Caco-2 (cell line): ENCODE results near the gene TMF1. TPM values are rescaled to one million over a fixed set of nuclear protein-coding genes. Genes with fewer than 3 reads are reported as not detected.

Source experiments
- BruUV-seq: library from RNA; stranded (reverse); fragments of 400-500 nt; replicated peaks from 2 replicates; lab custom pipeline; 2021; lab: Mats Ljungman, UMichigan
- CTCF ChIA-PET: fragments of 300-600 bp; sonication (Branson Sonifier 250); formaldehyde crosslinking; loops from one replicate; lab custom pipeline; 2022; ENCODE audit warnings: antibody characterized with exemption; lab: Charles Lee
- POLR2A ChIA-PET: fragments of 300-600 bp; sonication (Branson Sonifier 250); formaldehyde crosslinking; loops from one replicate; lab custom pipeline; 2022; ENCODE audit warnings: antibody characterized with exemption; lab: Charles Lee
- DNase-seq, 2 experiments: peaks; one replicate each; pipeline versions ENCODE4 v3.0.0 to v3.0.0-alpha.2; 2020 to 2022
- H3K27me3 ChIP-seq: replicated peaks from 2 replicates; pipeline ENCODE4 v1.6.0; 2011; ENCODE audit warnings: low read length; ENCODE audit not compliant: control insufficient read depth, insufficient read depth
- H3K36me3 ChIP-seq: 2 replicates; pipeline ENCODE4 v1.5.1; 2011; ENCODE audit warnings: low read length; ENCODE audit not compliant: control insufficient read depth, insufficient read depth
- H3K4me1 ChIP-seq: fragments of 250-450 bp; sonication (Bioruptor Pico); 2 replicates; pipeline ENCODE4 v1.5.1; 2020; ENCODE audit warnings: mild to moderate bottlenecking
- H3K4me3 ChIP-seq: 2 replicates; pipeline ENCODE4 v1.5.1; 2011; ENCODE audit warnings: low read depth, mild to moderate bottlenecking, control low read depth, low read length
- H3K9me3 ChIP-seq: fragments of 250-450 bp; sonication (Bioruptor Pico); 2 replicates; pipeline ENCODE4 v1.5.1; 2020; ENCODE audit warnings: mild to moderate bottlenecking, moderate library complexity
- H3K27ac Mint-ChIP-seq: one replicate; pipeline ENCODE4 v1.8.0; 2022; ENCODE audit warnings: mixed read lengths; ENCODE audit not compliant: unreplicated experiment
- H3K27me3 Mint-ChIP-seq: one replicate; pipeline ENCODE4 v1.8.0; 2022; ENCODE audit warnings: mixed read lengths; ENCODE audit not compliant: insufficient read depth, unreplicated experiment
- H3K36me3 Mint-ChIP-seq: one replicate; pipeline ENCODE4 v1.8.0; 2022; ENCODE audit warnings: mild to moderate bottlenecking, mixed read lengths; ENCODE audit not compliant: insufficient read depth, unreplicated experiment
- H3K4me1 Mint-ChIP-seq: one replicate; pipeline ENCODE4 v1.8.0; 2022; ENCODE audit warnings: low read depth, mixed read lengths; ENCODE audit not compliant: unreplicated experiment
- H3K4me3 Mint-ChIP-seq: one replicate; pipeline ENCODE4 v1.8.0; 2022; ENCODE audit warnings: mild to moderate bottlenecking, moderate library complexity, mixed read lengths; ENCODE audit not compliant: unreplicated experiment
- H3K9me3 Mint-ChIP-seq: one replicate; pipeline ENCODE4 v1.8.0; 2022; ENCODE audit warnings: mixed read lengths; ENCODE audit not compliant: unreplicated experiment
- intact Hi-C: fragments of 100-400 bp; cut with micrococcal nuclease; formaldehyde crosslinking; loops from one replicate; pipeline ENCODE4 v1.10.0; 2022; ENCODE audit not compliant: unreplicated experiment
- total RNA-seq: library from RNA; stranded (reverse); gene quantifications from 2 replicates; pipeline ENCODE4 v1.2.3, GENCODE V29; 2022
- TF ChIP-seq, protein P1 (sequence below), 2 experiments: fragments of 200-600 bp in 1 of 2; IDR thresholded peaks; 1 replicate in 1 of 2; 2 replicates in 1 of 2; pipeline versions ENCODE4 v1.5.1 to v1.8.0; 2011 to 2022; ENCODE audit warnings: antibody characterized with exemption in 1 of 2, control low read depth in 1 of 2, inconsistent platforms in 1 of 2, low read depth in 1 of 2, low read length in 1 of 2, mild to moderate bottlenecking in 1 of 2, moderate library complexity in 1 of 2; ENCODE audit not compliant: insufficient read depth in 1 of 2, severe bottlenecking in 1 of 2, unreplicated experiment in 1 of 2

The TMF1 gene
- total RNA-seq, 1 experiment from 2014 or later, result 30.2 TPM

DNA sequence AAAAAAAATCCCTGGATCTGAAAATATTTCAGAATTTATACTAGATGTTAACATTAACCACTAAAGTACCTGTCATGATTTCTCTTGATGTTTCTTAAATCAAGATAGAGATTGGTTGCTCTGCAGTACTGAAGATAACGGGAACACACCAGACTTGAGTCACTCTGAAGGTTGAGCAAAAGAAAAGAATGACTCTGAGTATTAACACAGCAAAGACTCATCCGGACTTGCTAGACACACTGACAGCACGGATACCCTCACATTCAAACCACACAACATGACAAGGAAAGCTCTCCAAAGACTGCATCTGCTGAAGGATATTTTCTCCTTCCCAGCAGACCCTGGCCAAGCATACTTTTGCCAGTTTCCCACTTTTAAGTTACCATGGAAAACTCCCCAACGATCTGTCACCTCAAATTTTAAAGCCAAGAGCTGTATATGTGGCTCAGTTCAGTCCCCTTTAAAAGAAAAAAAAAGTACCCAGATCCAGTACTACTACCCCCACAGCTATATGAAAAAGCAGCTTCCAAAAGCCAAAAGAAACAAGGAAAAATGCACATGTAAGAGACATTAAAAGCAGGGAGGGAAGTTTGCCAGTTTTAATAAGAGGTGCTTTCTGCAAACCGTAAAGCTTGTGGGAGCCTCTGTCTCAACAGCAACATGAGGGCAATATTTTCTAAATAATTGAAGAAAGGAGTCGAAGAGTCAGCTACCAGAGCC is 46.9 kb downstream of the TMF1 start:
- no peaks in the 10 kb centered on the region for H3K4me1 ChIP-seq
- H3K36me3 ChIP-seq, result no peaks in the 10 kb centered on the region
- H3K27ac Mint-ChIP-seq, result no peak overlapping the region
- H3K9me3 Mint-ChIP-seq, result no peaks in the 10 kb centered on the region
- no TSS peak for BruUV-seq
- intact Hi-C loops, result no loop called here
- H3K27me3 ChIP-seq, result no peaks in the 10 kb centered on the region
- H3K4me1 Mint-ChIP-seq, result no peaks in the 10 kb centered on the region
- H3K9me3 ChIP-seq, result no peaks in the 10 kb centered on the region
- TF ChIP-seq, protein P1, sequence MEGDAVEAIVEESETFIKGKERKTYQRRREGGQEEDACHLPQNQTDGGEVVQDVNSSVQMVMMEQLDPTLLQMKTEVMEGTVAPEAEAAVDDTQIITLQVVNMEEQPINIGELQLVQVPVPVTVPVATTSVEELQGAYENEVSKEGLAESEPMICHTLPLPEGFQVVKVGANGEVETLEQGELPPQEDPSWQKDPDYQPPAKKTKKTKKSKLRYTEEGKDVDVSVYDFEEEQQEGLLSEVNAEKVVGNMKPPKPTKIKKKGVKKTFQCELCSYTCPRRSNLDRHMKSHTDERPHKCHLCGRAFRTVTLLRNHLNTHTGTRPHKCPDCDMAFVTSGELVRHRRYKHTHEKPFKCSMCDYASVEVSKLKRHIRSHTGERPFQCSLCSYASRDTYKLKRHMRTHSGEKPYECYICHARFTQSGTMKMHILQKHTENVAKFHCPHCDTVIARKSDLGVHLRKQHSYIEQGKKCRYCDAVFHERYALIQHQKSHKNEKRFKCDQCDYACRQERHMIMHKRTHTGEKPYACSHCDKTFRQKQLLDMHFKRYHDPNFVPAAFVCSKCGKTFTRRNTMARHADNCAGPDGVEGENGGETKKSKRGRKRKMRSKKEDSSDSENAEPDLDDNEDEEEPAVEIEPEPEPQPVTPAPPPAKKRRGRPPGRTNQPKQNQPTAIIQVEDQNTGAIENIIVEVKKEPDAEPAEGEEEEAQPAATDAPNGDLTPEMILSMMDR (IDR thresholded peaks at IDR 0.05; ENCODE audit: insufficient read depth in 1 of 2, low read depth in 1 of 2, low read length in 1 of 2, severe bottlenecking in 1 of 2, unreplicated experiment in 1 of 2), result no peak
- H3K27me3 Mint-ChIP-seq, result no peaks in the 10 kb centered on the region
- ChIA-PET CTCF (no interaction called here), POLR2A (no interaction called here)
- H3K4me3 ChIP-seq, result no peak overlapping the region
- no peak for DNase-seq
- H3K36me3 Mint-ChIP-seq, result peaks cover 11% of the 10 kb centered on the region
- H3K4me3 Mint-ChIP-seq, result no peak overlapping the region

DNA sequence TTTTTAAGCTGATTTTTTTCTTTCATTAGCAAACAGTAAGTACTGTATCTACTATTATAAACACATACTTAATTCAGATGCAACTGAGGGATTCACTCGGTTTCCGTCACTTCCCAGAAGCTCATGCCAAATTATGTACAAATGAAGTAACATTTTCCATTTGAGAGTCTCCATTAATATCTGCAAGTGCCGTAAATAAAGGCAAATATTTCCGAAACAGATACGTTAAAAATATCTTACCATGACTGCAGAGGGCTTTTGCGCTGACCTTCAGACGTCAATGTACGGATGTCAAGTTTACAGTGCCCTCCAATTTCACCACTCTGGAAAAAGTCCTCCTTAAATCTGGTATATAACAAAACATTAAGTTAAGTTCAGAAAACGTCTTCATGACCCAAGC is 48.0 kb downstream of the TMF1 start:
- H3K4me1 ChIP-seq, result no peaks in the 10 kb centered on the region
- TF ChIP-seq, protein P1 (IDR thresholded peaks at IDR 0.05; ENCODE audit: insufficient read depth in 1 of 2, low read depth in 1 of 2, low read length in 1 of 2, severe bottlenecking in 1 of 2, unreplicated experiment in 1 of 2), result no peak
- Mint-ChIP-seq H3K36me3 (peaks cover 11% of the 10 kb centered on the region), H3K9me3 (no peaks in the 10 kb centered on the region), H3K4me1 (no peaks in the 10 kb centered on the region), H3K4me3 (no peak overlapping the region), H3K27ac (no peak overlapping the region), H3K27me3 (no peaks in the 10 kb centered on the region)
- no peaks in the 10 kb centered on the region for H3K36me3 ChIP-seq
- BruUV-seq, result no TSS peak
- no peak overlapping the region for H3K4me3 ChIP-seq
- DNase-seq, result no peak
- H3K27me3 ChIP-seq, result no peaks in the 10 kb centered on the region
- ChIA-PET CTCF (no interaction called here), POLR2A (no interaction called here)
- intact Hi-C loops, result no loop called here
- no peaks in the 10 kb centered on the region for H3K9me3 ChIP-seq

DNA sequence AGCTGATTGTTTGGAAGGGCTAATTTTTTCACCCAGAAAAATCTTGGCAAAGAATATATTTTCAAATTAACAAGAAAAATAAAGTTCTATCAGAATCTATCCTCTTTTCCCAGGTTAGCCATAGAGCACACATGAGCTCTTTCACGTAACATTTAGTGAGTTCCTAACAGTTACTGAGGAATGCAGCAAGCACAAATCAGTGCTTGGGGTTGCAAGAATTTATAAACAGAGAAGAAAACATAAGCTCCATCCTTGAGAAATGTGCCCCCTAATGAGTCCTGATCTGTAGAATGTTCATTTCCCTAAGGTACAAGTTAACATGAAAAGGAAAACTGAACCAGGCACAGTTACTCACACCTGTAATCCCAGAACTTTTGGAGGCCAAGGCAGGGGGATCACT is 52.5 kb downstream of the TMF1 start:
- Mint-ChIP-seq H3K27me3 (no peaks in the 10 kb centered on the region), H3K4me1 (no peaks in the 10 kb centered on the region), H3K9me3 (no peaks in the 10 kb centered on the region), H3K4me3 (no peak overlapping the region), H3K36me3 (no peaks in the 10 kb centered on the region), H3K27ac (no peak overlapping the region)
- H3K4me3 ChIP-seq, result no peak overlapping the region
- intact Hi-C loops, result no loop called here
- TF ChIP-seq, protein P1 (IDR thresholded peaks at IDR 0.05; ENCODE audit: insufficient read depth in 1 of 2, low read depth in 1 of 2, low read length in 1 of 2, severe bottlenecking in 1 of 2, unreplicated experiment in 1 of 2), result no peak
- H3K9me3 ChIP-seq, result no peaks in the 10 kb centered on the region
- DNase-seq, result no peak
- H3K4me1 ChIP-seq, result no peaks in the 10 kb centered on the region
- POLR2A ChIA-PET, result no interaction called here
- CTCF ChIA-PET, result no interaction called here
- H3K27me3 ChIP-seq, result no peaks in the 10 kb centered on the region
- H3K36me3 ChIP-seq, result no peaks in the 10 kb centered on the region
- no TSS peak for BruUV-seq
